Measurements from ENCODE around the gene RIPPLY3. TPM values are rescaled to one million over a fixed set of nuclear protein-coding genes. Genes with fewer than 3 reads are reported as not detected.

The RIPPLY3 gene
- total and polyA plus RNA-seq, 11 donors, result not detected

DNA sequence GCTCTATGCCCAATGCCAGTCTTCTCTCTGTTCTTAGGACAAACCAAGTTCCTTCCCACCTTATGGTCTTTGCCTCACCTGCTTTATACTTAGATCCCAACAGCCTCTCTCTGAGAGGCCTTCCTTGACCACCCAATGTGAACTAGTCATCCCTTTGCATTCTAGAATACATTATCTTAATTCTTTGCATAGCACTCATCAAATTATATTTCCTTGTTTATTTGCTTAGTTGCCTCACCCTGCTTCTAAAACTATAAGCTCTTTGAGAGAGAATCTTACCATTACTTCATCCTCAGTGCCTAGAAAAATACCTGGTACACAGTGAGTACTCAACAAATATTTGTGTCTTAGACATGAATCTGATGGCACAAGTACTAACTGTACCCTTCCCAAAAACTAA is 58.3 kb downstream of the RIPPLY3 start:
- H3K36me3 ChIP-seq, result peaks cover 0 to 50% (median 37%) of the 10 kb centered on the region in 9 donors
- TF ChIP-seq POLR2A (IDR thresholded peaks at IDR 0.05), result no peak
- TF ChIP-seq, protein P1, sequence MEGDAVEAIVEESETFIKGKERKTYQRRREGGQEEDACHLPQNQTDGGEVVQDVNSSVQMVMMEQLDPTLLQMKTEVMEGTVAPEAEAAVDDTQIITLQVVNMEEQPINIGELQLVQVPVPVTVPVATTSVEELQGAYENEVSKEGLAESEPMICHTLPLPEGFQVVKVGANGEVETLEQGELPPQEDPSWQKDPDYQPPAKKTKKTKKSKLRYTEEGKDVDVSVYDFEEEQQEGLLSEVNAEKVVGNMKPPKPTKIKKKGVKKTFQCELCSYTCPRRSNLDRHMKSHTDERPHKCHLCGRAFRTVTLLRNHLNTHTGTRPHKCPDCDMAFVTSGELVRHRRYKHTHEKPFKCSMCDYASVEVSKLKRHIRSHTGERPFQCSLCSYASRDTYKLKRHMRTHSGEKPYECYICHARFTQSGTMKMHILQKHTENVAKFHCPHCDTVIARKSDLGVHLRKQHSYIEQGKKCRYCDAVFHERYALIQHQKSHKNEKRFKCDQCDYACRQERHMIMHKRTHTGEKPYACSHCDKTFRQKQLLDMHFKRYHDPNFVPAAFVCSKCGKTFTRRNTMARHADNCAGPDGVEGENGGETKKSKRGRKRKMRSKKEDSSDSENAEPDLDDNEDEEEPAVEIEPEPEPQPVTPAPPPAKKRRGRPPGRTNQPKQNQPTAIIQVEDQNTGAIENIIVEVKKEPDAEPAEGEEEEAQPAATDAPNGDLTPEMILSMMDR (IDR thresholded peaks at IDR 0.05), result no peak
- ATAC-seq (no peak), DNase-seq (no peak)
- peaks cover 0 to 10% (median 0%) of the 10 kb centered on the region in 12 donors for H3K9me3 ChIP-seq
- H3K27me3 ChIP-seq, result no peaks in the 10 kb centered on the region
- no peak overlapping the region for H3K27ac ChIP-seq
- H3K4me1 ChIP-seq, result peaks cover 0 to 7% (median 0%) of the 10 kb centered on the region in 12 donors
- H3K4me3 ChIP-seq, result no peak overlapping the region
- intact Hi-C loops (cut with DNase I), result no loop called here

DNA sequence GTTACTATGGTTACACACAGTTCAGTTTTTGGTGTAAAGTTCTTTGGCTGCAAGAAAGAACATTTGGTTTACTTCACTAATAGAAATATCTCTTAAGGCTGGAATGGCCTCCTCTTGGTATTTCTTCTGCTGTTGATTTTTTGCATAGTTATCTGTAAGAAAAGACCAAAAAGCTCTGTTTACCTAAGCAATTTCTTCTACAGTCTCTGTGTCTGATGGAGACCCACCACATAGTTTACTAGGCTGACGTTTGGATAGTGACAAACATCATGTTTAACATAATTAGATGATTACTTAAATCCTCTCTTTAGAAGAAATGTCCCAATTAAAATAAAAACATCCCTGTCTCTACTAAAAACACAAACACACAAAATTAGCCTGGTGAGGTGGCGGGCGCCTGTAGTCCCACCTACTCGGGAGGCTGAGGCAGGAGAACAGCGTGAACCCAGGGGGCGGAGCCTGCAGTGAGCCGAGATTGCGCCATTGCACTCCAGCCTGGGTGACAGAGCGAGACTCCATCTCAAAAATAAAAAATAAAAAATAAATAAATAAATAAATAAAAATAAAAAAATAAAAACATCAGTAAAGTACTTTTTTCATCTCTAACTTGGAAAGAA is 59.2 kb downstream of the RIPPLY3 start:
- no peak for DNase-seq
- Histone ChIP-seq H3K27me3 (no peaks in the 10 kb centered on the region), H3K4me1 (peaks cover 0 to 4% (median 0%) of the 10 kb centered on the region in 12 donors), H3K9me3 (peaks cover 0 to 10% (median 0%) of the 10 kb centered on the region in 12 donors), H3K36me3 (peaks cover 0 to 52% (median 40%) of the 10 kb centered on the region in 9 donors), H3K27ac (no peak overlapping the region), H3K4me3 (no peak overlapping the region)
- intact Hi-C loops (cut with DNase I), result no loop called here
- 96 to 98% (median 97%) methylated on average over 9 of the region's 9 CpGs for WGBS, 4 donors
- TF ChIP-seq, protein P1 (IDR thresholded peaks at IDR 0.05), result no peak
- no peak for TF ChIP-seq POLR2A (IDR thresholded peaks at IDR 0.05)
- ATAC-seq, result no peak

Other genes with a start within 250 kb of the RIPPLY3 start
- gene HLCS, start 40.0 kb upstream of the RIPPLY3 start, total RNA-seq, result 10 to 100 TPM in 2 of 9 donors, 1 to 10 TPM in 7; 5.3 to 15.2 (median 7.1) TPM
- gene HLCS, start 40.0 kb upstream of the RIPPLY3 start, polyA plus RNA-seq, result 1 to 10 TPM; 1.8 to 4.9 TPM
- gene PIGP, start 66.4 kb downstream of the RIPPLY3 start, total RNA-seq, result 10 to 100 TPM; 30.7 to 44.9 (median 37.9) TPM
- gene PIGP, start 66.4 kb downstream of the RIPPLY3 start, polyA plus RNA-seq, result 10 to 100 TPM; 32.1 to 33.4 TPM
- 10 to 100 TPM; 34.5 to 72.1 (median 46.8) TPM for gene TTC3, start 66.6 kb downstream of the RIPPLY3 start, total RNA-seq
- 10 to 100 TPM; 15.2 to 26.5 TPM for gene TTC3, start 66.6 kb downstream of the RIPPLY3 start, polyA plus RNA-seq